Hepatocyte (in vitro differentiated cells): ENCODE measurements around the gene PNKP.

ENCODE experiments used
- EZH2phosphoT487 ChIP-seq: fragments of 200-600 bp; sonication (generic); IDR thresholded peaks from one replicate; pipeline ENCODE4 v1.6.1; 2018; ENCODE audit warnings: antibody characterized with exemption, mild to moderate bottlenecking, low read depth, moderate library complexity; ENCODE audit not compliant: unreplicated experiment, severe bottlenecking
- TF ChIP-seq, protein P1 (sequence below): fragments of 200-600 bp; sonication (generic); IDR thresholded peaks from 2 replicates; pipeline ENCODE4 v1.5.1; 2016; ENCODE audit warnings: antibody characterized with exemption, mild to moderate bottlenecking; ENCODE audit not compliant: poor library complexity

DNA sequence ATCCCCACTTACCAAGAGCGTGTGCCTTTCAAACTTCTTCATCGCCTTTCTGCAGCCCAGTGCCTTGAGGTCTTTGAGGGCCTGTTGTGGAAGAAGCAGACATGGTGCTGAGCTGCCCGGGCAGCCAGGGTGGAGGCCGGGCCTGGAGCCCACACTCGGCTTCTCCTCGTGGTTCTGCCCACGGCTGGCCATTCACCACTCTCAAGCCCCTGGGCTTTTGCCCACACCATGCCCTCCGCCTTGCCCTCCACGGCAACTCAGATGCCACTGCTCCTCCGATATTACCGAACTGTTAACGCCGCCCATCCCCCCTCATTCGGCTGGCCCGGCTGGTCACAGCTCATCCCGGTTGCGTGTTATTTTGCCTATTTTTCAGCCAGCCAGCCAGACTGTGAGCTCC lies 24.0 kb upstream of the PNKP start:
- TF ChIP-seq EZH2phosphoT487 = no peak
- TF ChIP-seq, protein P1, sequence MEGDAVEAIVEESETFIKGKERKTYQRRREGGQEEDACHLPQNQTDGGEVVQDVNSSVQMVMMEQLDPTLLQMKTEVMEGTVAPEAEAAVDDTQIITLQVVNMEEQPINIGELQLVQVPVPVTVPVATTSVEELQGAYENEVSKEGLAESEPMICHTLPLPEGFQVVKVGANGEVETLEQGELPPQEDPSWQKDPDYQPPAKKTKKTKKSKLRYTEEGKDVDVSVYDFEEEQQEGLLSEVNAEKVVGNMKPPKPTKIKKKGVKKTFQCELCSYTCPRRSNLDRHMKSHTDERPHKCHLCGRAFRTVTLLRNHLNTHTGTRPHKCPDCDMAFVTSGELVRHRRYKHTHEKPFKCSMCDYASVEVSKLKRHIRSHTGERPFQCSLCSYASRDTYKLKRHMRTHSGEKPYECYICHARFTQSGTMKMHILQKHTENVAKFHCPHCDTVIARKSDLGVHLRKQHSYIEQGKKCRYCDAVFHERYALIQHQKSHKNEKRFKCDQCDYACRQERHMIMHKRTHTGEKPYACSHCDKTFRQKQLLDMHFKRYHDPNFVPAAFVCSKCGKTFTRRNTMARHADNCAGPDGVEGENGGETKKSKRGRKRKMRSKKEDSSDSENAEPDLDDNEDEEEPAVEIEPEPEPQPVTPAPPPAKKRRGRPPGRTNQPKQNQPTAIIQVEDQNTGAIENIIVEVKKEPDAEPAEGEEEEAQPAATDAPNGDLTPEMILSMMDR = no peak
